HL-60 (cell line): ENCODE data around the gene TMEM52.

Experiments
- DNase-seq, 2 experiments: peaks; one replicate each; pipeline ENCODE4 v3.0.0-alpha.2; 2010 to 2020; ENCODE audit warnings: low read depth in 1 of 2, low spot score in 1 of 2
- H3K27ac ChIP-seq: fragments of 250-450 bp; sonication (Bioruptor Pico); replicated peaks from 2 replicates; pipeline ENCODE4 v1.5.1; 2020; ENCODE audit warnings: mild to moderate bottlenecking, moderate library complexity
- H3K27me3 ChIP-seq: fragments of 250-450 bp; sonication (Bioruptor Pico); 2 replicates; pipeline ENCODE4 v1.5.1; 2021; ENCODE audit warnings: mild to moderate bottlenecking, moderate library complexity; ENCODE audit not compliant: insufficient read depth, poor library complexity, severe bottlenecking
- H3K4me3 ChIP-seq: replicated peaks from 2 replicates; pipeline ENCODE4 v1.5.1; 2011; ENCODE audit warnings: mild to moderate bottlenecking, control low read depth, low read length; ENCODE audit not compliant: insufficient read depth
- GABPA ChIP-seq: IDR thresholded peaks from 2 replicates; pipeline ENCODE4 v1.6.1; 2012; ENCODE audit warnings: low read depth
- POLR2AphosphoS5 ChIP-seq: IDR thresholded peaks from 2 replicates; pipeline ENCODE4 v1.6.1; 2012; ENCODE audit warnings: low read depth
- REST ChIP-seq: IDR thresholded peaks from 2 replicates; pipeline ENCODE4 v1.6.1; 2012; ENCODE audit warnings: low read depth; ENCODE audit not compliant: insufficient replicate concordance
- SPI1 ChIP-seq: IDR thresholded peaks from 2 replicates; pipeline ENCODE4 v1.6.1; 2012; ENCODE audit warnings: low read depth, mild to moderate bottlenecking, borderline replicate concordance
- TF ChIP-seq, protein P1 (sequence below): IDR thresholded peaks from one replicate; pipeline ENCODE4 v1.5.1; 2011; ENCODE audit warnings: low read length, control low read depth, inconsistent platforms; ENCODE audit not compliant: insufficient read depth

Gene TMEM52

DNA sequence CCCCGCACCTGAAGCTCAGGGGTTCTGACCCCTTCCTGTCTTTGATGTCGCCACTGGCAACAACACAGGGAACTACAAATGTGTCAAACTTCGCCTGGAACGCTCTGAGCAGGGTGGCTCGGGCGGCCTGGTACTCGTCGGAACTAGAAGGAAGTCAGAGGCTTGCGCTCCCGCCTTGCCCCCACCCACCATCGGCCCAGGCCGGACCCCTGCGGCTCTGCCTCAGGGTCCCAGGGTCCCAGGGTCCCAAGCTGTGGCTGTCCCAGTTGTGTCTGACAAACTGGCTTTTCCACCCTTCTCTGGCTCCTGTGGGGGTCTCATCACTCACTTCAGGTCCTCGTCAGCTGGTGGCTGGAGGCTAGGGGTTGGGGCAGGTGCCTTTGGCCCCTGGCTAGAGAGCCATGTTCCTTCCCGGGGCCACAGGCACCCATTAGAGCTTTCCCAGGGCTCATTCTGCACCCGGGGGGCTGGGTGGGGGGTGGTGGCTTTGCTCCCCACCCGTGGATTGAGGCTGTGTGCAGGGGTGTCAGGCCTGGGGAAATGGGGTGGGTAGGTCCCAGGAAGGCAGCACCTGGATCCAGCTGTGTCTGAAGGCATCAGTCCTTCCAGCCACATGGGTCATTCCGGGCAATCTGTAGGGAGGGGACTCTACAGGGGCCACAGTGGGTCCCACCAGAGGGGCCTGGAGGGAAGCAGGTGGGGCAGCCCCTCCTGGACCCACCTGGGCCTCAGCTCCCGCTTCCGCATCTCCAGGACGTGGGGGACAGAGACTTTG lies 8.0 kb upstream of the TMEM52 start:
- Histone ChIP-seq H3K27ac (no peak overlapping the region), H3K4me3 (no peak overlapping the region), H3K27me3 (peaks cover 7% of the 10 kb centered on the region)
- no peak for TF ChIP-seq POLR2AphosphoS5
- no peak for TF ChIP-seq GABPA
- TF ChIP-seq REST = no peak
- TF ChIP-seq, protein P1, sequence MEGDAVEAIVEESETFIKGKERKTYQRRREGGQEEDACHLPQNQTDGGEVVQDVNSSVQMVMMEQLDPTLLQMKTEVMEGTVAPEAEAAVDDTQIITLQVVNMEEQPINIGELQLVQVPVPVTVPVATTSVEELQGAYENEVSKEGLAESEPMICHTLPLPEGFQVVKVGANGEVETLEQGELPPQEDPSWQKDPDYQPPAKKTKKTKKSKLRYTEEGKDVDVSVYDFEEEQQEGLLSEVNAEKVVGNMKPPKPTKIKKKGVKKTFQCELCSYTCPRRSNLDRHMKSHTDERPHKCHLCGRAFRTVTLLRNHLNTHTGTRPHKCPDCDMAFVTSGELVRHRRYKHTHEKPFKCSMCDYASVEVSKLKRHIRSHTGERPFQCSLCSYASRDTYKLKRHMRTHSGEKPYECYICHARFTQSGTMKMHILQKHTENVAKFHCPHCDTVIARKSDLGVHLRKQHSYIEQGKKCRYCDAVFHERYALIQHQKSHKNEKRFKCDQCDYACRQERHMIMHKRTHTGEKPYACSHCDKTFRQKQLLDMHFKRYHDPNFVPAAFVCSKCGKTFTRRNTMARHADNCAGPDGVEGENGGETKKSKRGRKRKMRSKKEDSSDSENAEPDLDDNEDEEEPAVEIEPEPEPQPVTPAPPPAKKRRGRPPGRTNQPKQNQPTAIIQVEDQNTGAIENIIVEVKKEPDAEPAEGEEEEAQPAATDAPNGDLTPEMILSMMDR = no peak
- no peak for TF ChIP-seq SPI1
- DNase-seq = no peak

- DNase-seq = no peak
- H3K27me3 ChIP-seq = peaks cover 7% of the 10 kb centered on the region
- TF ChIP-seq POLR2AphosphoS5 (no peak), GABPA (no peak), SPI1 (no peak), REST (no peak)
- TF ChIP-seq, protein P1 = no peak
- no peak overlapping the region for H3K4me3 ChIP-seq
- H3K27ac ChIP-seq = no peak overlapping the region
These were observed 7.3 kb upstream of the TMEM52 start for GRCh38 chr1:1926346-1926811.

DNA sequence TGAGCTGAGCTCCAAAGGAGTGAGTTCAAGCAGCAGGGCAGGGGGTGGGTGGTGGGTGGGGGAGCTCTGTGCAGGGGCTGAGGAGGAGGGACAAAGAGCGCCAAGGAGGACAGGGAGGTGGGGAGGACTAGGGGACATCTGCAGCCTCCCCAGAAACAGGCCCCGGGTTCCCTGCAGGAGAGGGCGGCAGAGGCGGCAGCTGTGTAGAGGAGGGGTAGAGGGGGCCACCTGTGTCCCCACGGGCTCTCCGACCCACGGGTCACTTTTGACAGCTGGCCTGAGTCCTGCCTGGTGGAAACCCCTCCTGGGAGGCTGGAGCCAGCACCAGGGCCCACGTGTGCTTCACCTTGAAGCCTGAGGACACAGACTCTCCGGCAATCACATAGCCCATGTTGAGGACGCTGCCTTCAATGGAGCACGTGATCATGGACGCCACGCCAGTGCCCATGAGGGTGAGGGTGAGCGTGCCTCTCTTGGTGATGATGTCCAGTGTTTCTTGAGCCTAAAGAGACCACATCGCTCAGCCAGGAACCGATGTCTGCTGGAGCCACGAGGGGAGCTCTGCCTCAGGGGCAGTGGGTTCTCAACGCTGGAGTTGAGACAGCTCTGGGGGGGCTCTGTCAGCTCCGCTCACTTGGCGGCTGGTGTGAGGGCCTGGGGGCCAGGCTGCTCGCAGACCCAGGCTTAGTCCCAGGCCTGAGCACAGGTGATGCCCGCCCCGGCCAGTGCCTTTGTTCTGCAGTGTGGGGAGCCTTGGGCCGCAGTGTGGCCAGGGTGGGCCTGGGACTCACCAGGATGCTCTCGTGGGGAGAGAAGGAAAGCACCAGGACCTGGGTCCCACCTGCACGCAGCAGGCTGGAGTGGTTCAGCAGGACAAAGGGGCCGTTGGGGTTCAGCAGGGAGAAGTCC lies 6.6 kb upstream of the TMEM52 start:
- Histone ChIP-seq H3K27me3 (peaks cover 7% of the 10 kb centered on the region), H3K4me3 (no peak overlapping the region), H3K27ac (no peak overlapping the region)
- no peak for DNase-seq
- TF ChIP-seq POLR2AphosphoS5 (no peak), REST (no peak)
